IMR-90 (cell line): ENCODE measurements around the gene MICAL3. TPM values are rescaled to one million over a fixed set of nuclear protein-coding genes. Genes with fewer than 3 reads are reported as not detected.

Source experiments
- ATAC-seq: fragments of 200-7000 bp; cut with Tn5 transposase; 2 replicates; pipeline ENCODE4 v1.9.1; 2020; ENCODE audit warnings: low read depth, mild to moderate bottlenecking, moderate library complexity
- BruUV-seq: library from RNA; stranded (reverse); fragments of 400-500 nt; replicated peaks from 2 replicates; lab custom pipeline; 2021; lab: Mats Ljungman, UMichigan
- CTCF ChIA-PET: fragments of 300-600 bp; formaldehyde crosslinking; extraction: SDS; loops from one replicate; lab custom pipeline; 2021; ENCODE audit warnings: antibody characterized with exemption; lab: Yijun Ruan, JAX
- POLR2A ChIA-PET: fragments of 300-600 bp; sonication (Branson Sonifier 250); formaldehyde crosslinking; loops from one replicate; lab custom pipeline; 2022; ENCODE audit warnings: antibody characterized with exemption; ENCODE audit not compliant: unreplicated experiment; lab: Charles Lee
- DNase-seq: peaks from one replicate; pipeline ENCODE4 v3.0.0; 2013
- H2AFZ ChIP-seq: replicated peaks from 2 replicates; pipeline ENCODE3; 2013; ENCODE audit warnings: low read length, mild to moderate bottlenecking; ENCODE audit not compliant: poor library complexity
- H2AK5ac ChIP-seq: 2 replicates; pipeline ENCODE4 v1.6.1; 2013; ENCODE audit warnings: low read depth, low read length, inconsistent platforms
- H2AK9ac ChIP-seq: replicated peaks from 2 replicates; pipeline ENCODE3; 2013; ENCODE audit warnings: mild to moderate bottlenecking, low read depth, low read length, moderate library complexity; ENCODE audit not compliant: poor library complexity
- H2BK120ac ChIP-seq: 2 replicates; pipeline ENCODE4 v1.6.1; 2013; ENCODE audit warnings: low read depth, low read length, inconsistent platforms
- H2BK15ac ChIP-seq: 3 replicates; pipeline ENCODE4 v1.6.1; 2013; ENCODE audit warnings: low read depth, low read length, inconsistent platforms
- H2BK20ac ChIP-seq: 2 replicates; pipeline ENCODE4 v1.6.1; 2013; ENCODE audit warnings: low read depth, mild to moderate bottlenecking, inconsistent platforms, low read length, moderate library complexity
- H2BK5ac ChIP-seq: 2 replicates; pipeline ENCODE4 v1.6.1; 2013; ENCODE audit warnings: mild to moderate bottlenecking, low read depth, low read length, inconsistent platforms; ENCODE audit not compliant: poor library complexity, severe bottlenecking
- H3K14ac ChIP-seq: replicated peaks from 2 replicates; pipeline ENCODE4 v1.6.1; 2013; ENCODE audit warnings: low read depth, low read length, inconsistent platforms
- H3K18ac ChIP-seq: 2 replicates; pipeline ENCODE4 v1.6.1; 2013; ENCODE audit warnings: low read depth, low read length, control low read depth
- H3K23ac ChIP-seq: 2 replicates; pipeline ENCODE4 v1.6.1; 2013; ENCODE audit warnings: low read depth, low read length, inconsistent platforms
- H3K27ac ChIP-seq: 2 replicates; pipeline ENCODE4 v1.5.1; 2013; ENCODE audit warnings: mild to moderate bottlenecking, control low read depth, low read length; ENCODE audit not compliant: insufficient read depth
- H3K27me3 ChIP-seq: 2 replicates; pipeline ENCODE4 v1.6.1; 2013; ENCODE audit warnings: low read length; ENCODE audit not compliant: control insufficient read depth, insufficient read depth
- H3K36me3 ChIP-seq: 2 replicates; pipeline ENCODE4 v1.6.1; 2013; ENCODE audit warnings: low read length, mixed read lengths; ENCODE audit not compliant: control insufficient read depth, insufficient read depth
- H3K4ac ChIP-seq: 2 replicates; pipeline ENCODE4 v1.6.1; 2013; ENCODE audit warnings: low read depth, low read length, inconsistent platforms
- H3K4me1 ChIP-seq: 2 replicates; pipeline ENCODE4 v1.6.1; 2013; ENCODE audit warnings: low read length, mixed read lengths; ENCODE audit not compliant: control insufficient read depth, insufficient read depth
- H3K4me2 ChIP-seq: 2 replicates; pipeline ENCODE4 v1.6.1; 2013; ENCODE audit warnings: low read depth, mild to moderate bottlenecking, control low read depth, low read length, moderate library complexity
- H3K4me3 ChIP-seq: 2 replicates; pipeline ENCODE4 v1.5.1; 2013; ENCODE audit warnings: low read depth, mild to moderate bottlenecking, control low read depth, low read length, moderate library complexity; ENCODE audit not compliant: insufficient read depth
- H3K56ac ChIP-seq: 2 replicates; pipeline ENCODE4 v1.6.1; 2013; ENCODE audit warnings: low read length, inconsistent platforms; ENCODE audit not compliant: insufficient read depth; ENCODE audit errors: extremely low read depth
- H3K79me1 ChIP-seq, 2 experiments: 2 replicates each; pipeline ENCODE4 v1.6.1; 2013; ENCODE audit warnings: low read length in 2 of 2, inconsistent platforms in 1 of 2, low read depth in 1 of 2
- H3K9ac ChIP-seq: 2 replicates; pipeline ENCODE4 v1.6.1; 2013; ENCODE audit warnings: low read depth, low read length, control low read depth
- H3K9me1 ChIP-seq: 2 replicates; pipeline ENCODE4 v1.6.1; 2013; ENCODE audit warnings: low read length, inconsistent platforms; ENCODE audit not compliant: insufficient read depth
- H3K9me3 ChIP-seq: 2 replicates; pipeline ENCODE4 v1.6.1; 2013; ENCODE audit warnings: low read length; ENCODE audit not compliant: control insufficient read depth, insufficient read depth
- H4K20me1 ChIP-seq: 2 replicates; pipeline ENCODE4 v1.6.1; 2013; ENCODE audit warnings: low read length, inconsistent platforms; ENCODE audit not compliant: insufficient read depth
- H4K5ac ChIP-seq: 2 replicates; pipeline ENCODE4 v1.6.1; 2013; ENCODE audit warnings: mild to moderate bottlenecking, low read depth, low read length, control low read depth
- H4K8ac ChIP-seq, 2 experiments: 2 replicates each; pipeline ENCODE4 v1.6.1; 2013; ENCODE audit warnings: low read depth in 2 of 2, low read length in 2 of 2, control low read depth in 1 of 2, inconsistent platforms in 1 of 2
- H4K91ac ChIP-seq: 2 replicates; pipeline ENCODE4 v1.6.1; 2013; ENCODE audit warnings: low read depth, low read length, inconsistent platforms; ENCODE audit not compliant: insufficient read depth
- BHLHE40 ChIP-seq: fragments of 150-350 bp; IDR thresholded peaks from 2 replicates; pipeline ENCODE4 v1.6.1; 2016; ENCODE audit warnings: mild to moderate bottlenecking, low read depth, low read length
- CEBPB ChIP-seq: IDR thresholded peaks from 2 replicates; pipeline ENCODE4 v1.6.1; 2012; ENCODE audit warnings: low read depth, low read length, improper control_type of control experiment
- FOS ChIP-seq: fragments of 150-350 bp; IDR thresholded peaks from 2 replicates; pipeline ENCODE4 v1.6.1; 2016; ENCODE audit warnings: low read depth, low read length
- MAFK ChIP-seq: IDR thresholded peaks from 2 replicates; pipeline ENCODE4 v1.6.1; 2012; ENCODE audit warnings: low read depth, low read length, improper control_type of control experiment
- MXI1 ChIP-seq: IDR thresholded peaks from 2 replicates; pipeline ENCODE4 v1.6.1; 2012; ENCODE audit warnings: low read depth, mild to moderate bottlenecking, low read length, moderate library complexity, borderline replicate concordance
- POLR2A ChIP-seq: IDR thresholded peaks from 2 replicates; pipeline ENCODE4 v1.6.1; 2012; ENCODE audit warnings: mild to moderate bottlenecking, low read depth, low read length
- RFX5 ChIP-seq: IDR thresholded peaks from 2 replicates; pipeline ENCODE4 v1.8.0; 2012; ENCODE audit warnings: low read depth, mild to moderate bottlenecking, low read length, moderate library complexity
- SMC3 ChIP-seq: fragments of 150-350 bp; IDR thresholded peaks from 2 replicates; pipeline ENCODE4 v1.6.1; 2016; ENCODE audit warnings: low read depth, mild to moderate bottlenecking, antibody characterized with exemption, low read length, moderate library complexity
- WGBS, 2 experiments: methylation state at CpG; one replicate each; pipeline versions ENCODE4 v1.1.5 to v1.1.7; 2013; ENCODE audit warnings: missing lambda C conversion rate in 2 of 2; ENCODE audit not compliant: insufficient read length in 1 of 2; ENCODE audit errors: extremely low coverage in 2 of 2; 5-methylcytosine and 5-hydroxymethylcytosine counted together
- dilution Hi-C: fragments of 300-500 bp; cut with HindIII; formaldehyde crosslinking; loops from one replicate; pipeline ENCODE4 v1.14.3; 2018; ENCODE audit warnings: low sequenced_read_pairs; ENCODE audit not compliant: unreplicated experiment
- in situ Hi-C: fragments of 300-500 bp; cut with MboI; formaldehyde crosslinking; loops from 3 replicates; pipeline ENCODE4 v1.14.3; 2019; ENCODE audit warnings: low sequenced_read_pairs, inconsistent platforms, mixed read lengths
- intact Hi-C: fragments of 100-400 bp; cut with micrococcal nuclease; formaldehyde crosslinking; loops from 2 replicates; pipeline ENCODE4 v1.10.0; 2022
- polyA plus RNA-seq, 3 experiments: library from polyadenylated mRNA; depleted of rRNA; stranded (reverse); fragments of >200 nt; gene quantifications; 2 replicates each; pipeline ENCODE4 v1.2.3, GENCODE V29; 2012; ENCODE audit warnings: low replicate concordance in 1 of 3
- total RNA-seq: library from RNA; depleted of rRNA; stranded (reverse); fragments of >200 nt; gene quantifications from 2 replicates; pipeline ENCODE4 v1.2.3, GENCODE V29; 2012
- TF ChIP-seq, protein P1 (sequence below): fragments of 150-350 bp; IDR thresholded peaks from 2 replicates; pipeline ENCODE4 v1.6.1; 2016; ENCODE audit warnings: low read depth, mild to moderate bottlenecking, low read length, moderate library complexity, borderline replicate concordance
- TF ChIP-seq, protein P2 (sequence below): conservative IDR thresholded peaks from 2 replicates; pipeline ENCODE4 v1.5.1; 2012; ENCODE audit warnings: mild to moderate bottlenecking, low read depth, low read length, improper control_type of control experiment

Gene MICAL3
- total and polyA plus RNA-seq, 2 of the 4 experiments (the other 2 are of a cell fraction): 17.6 to 26.8 TPM

DNA sequence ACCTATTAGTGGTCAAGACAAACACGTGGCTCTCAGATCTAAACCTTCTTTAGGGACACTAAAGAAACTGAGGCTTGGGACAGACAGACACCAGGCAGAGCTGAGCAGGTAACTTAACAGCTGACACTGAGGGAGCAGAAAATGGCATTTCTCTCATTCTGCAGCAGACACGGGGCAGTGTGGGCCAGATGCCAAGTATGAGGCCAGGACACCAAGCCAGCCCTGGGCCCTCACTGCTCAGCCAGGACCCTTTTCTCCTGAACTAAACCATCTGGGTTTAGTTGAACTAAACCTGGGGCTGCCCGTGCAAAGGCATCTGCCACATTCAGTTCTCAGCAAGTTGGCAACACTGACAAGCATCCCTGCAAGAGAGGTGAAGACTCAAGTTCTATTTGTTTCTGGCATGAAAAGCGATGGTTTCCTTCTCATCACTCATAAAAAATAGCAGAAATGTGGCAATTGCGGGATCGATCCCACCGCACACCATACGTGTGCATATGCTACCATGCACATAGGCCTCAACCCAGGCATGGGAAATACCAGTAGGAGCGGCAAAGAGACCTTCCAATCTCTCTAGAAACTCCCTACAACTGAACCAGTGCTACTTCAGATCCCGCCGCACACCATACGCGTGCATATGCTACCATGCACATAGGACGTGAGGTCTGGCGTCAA, 150.0 kb downstream of the MICAL3 start:
- no TSS peak for BruUV-seq
- no peak overlapping the region for H2BK5ac ChIP-seq
- no peak overlapping the region for H4K5ac ChIP-seq
- H2AK5ac ChIP-seq: no peak overlapping the region
- WGBS, 2 experiments: 96% methylated on average over 4 of the region's 15 CpGs; no CpG with 5 or more reads in 1 of the 2 experiments
- peaks cover 8% of the 10 kb centered on the region for H3K9me1 ChIP-seq
- H2AFZ ChIP-seq: no peak overlapping the region
- H2BK15ac ChIP-seq: no peak overlapping the region
- H3K9me3 ChIP-seq: no peaks in the 10 kb centered on the region
- H3K9ac ChIP-seq: no peak overlapping the region
- peaks cover 5% of the 10 kb centered on the region for H3K4me1 ChIP-seq
- no peak overlapping the region for H3K4ac ChIP-seq
- DNase-seq (no peak), ATAC-seq (0 out of 2 replicates have a peak, but pooled peaks have one; percentile 14)
- no peak overlapping the region for H3K4me3 ChIP-seq
- ChIA-PET POLR2A (no interaction called here), CTCF (interaction anchor here (0.5 kb wide), 1 partner anchor 160 kb away, joined by 4 read pairs; no protein-coding TSS in a partner anchor)
- peaks cover 2 to 5% of the 10 kb centered on the region in 2 experiments; a peak in 2 of 4 replicates for H3K79me1 ChIP-seq
- H4K20me1 ChIP-seq: peaks cover 4% of the 10 kb centered on the region
- H3K27ac ChIP-seq: no peak overlapping the region
- H4K8ac ChIP-seq: no peak overlapping the region
- intact Hi-C loops (no loop called here), in situ Hi-C loops (no loop called here), dilution Hi-C loops (no loop called here)
- no peak overlapping the region for H3K14ac ChIP-seq
- TF ChIP-seq MXI1 (no peak), SMC3 (no peak), CEBPB (no peak), FOS (no peak), POLR2A (no peak), BHLHE40 (no peak), MAFK (no peak), RFX5 (no peak)
- TF ChIP-seq, protein P1, sequence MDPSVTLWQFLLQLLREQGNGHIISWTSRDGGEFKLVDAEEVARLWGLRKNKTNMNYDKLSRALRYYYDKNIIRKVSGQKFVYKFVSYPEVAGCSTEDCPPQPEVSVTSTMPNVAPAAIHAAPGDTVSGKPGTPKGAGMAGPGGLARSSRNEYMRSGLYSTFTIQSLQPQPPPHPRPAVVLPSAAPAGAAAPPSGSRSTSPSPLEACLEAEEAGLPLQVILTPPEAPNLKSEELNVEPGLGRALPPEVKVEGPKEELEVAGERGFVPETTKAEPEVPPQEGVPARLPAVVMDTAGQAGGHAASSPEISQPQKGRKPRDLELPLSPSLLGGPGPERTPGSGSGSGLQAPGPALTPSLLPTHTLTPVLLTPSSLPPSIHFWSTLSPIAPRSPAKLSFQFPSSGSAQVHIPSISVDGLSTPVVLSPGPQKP: no peak
- TF ChIP-seq, protein P2, sequence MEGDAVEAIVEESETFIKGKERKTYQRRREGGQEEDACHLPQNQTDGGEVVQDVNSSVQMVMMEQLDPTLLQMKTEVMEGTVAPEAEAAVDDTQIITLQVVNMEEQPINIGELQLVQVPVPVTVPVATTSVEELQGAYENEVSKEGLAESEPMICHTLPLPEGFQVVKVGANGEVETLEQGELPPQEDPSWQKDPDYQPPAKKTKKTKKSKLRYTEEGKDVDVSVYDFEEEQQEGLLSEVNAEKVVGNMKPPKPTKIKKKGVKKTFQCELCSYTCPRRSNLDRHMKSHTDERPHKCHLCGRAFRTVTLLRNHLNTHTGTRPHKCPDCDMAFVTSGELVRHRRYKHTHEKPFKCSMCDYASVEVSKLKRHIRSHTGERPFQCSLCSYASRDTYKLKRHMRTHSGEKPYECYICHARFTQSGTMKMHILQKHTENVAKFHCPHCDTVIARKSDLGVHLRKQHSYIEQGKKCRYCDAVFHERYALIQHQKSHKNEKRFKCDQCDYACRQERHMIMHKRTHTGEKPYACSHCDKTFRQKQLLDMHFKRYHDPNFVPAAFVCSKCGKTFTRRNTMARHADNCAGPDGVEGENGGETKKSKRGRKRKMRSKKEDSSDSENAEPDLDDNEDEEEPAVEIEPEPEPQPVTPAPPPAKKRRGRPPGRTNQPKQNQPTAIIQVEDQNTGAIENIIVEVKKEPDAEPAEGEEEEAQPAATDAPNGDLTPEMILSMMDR: no peak
- H2BK120ac ChIP-seq: no peak overlapping the region
- H3K4me2 ChIP-seq: no peak overlapping the region
- no peak overlapping the region for H3K18ac ChIP-seq
- no peak overlapping the region for H3K23ac ChIP-seq
- no peak overlapping the region for H4K91ac ChIP-seq
- no peaks in the 10 kb centered on the region for H3K27me3 ChIP-seq
- no peak overlapping the region for H3K56ac ChIP-seq
- H3K36me3 ChIP-seq: peaks cover 45% of the 10 kb centered on the region
- H2AK9ac ChIP-seq: no peak overlapping the region
- no peak overlapping the region for H2BK20ac ChIP-seq
